IMR-90 (cell line): ENCODE data around the gene APMAP. TPM values are rescaled to one million over a fixed set of nuclear protein-coding genes. Genes with fewer than 3 reads are reported as not detected.

Experiments
- ATAC-seq: fragments of 200-7000 bp; cut with Tn5 transposase; 2 replicates; pipeline ENCODE4 v1.9.1; 2020; ENCODE audit warnings: low read depth, mild to moderate bottlenecking, moderate library complexity
- BruUV-seq: library from RNA; stranded (reverse); fragments of 400-500 nt; replicated peaks from 2 replicates; lab custom pipeline; 2021; lab: Mats Ljungman, UMichigan
- CTCF ChIA-PET: fragments of 300-600 bp; formaldehyde crosslinking; extraction: SDS; loops from one replicate; lab custom pipeline; 2021; ENCODE audit warnings: antibody characterized with exemption; lab: Yijun Ruan, JAX
- POLR2A ChIA-PET: fragments of 300-600 bp; sonication (Branson Sonifier 250); formaldehyde crosslinking; loops from one replicate; lab custom pipeline; 2022; ENCODE audit warnings: antibody characterized with exemption; ENCODE audit not compliant: unreplicated experiment; lab: Charles Lee
- DNase-seq: peaks from one replicate; pipeline ENCODE4 v3.0.0; 2013
- H2AFZ ChIP-seq: replicated peaks from 2 replicates; pipeline ENCODE3; 2013; ENCODE audit warnings: low read length, mild to moderate bottlenecking; ENCODE audit not compliant: poor library complexity
- H2AK5ac ChIP-seq: 2 replicates; pipeline ENCODE4 v1.6.1; 2013; ENCODE audit warnings: low read depth, low read length, inconsistent platforms
- H2AK9ac ChIP-seq: replicated peaks from 2 replicates; pipeline ENCODE3; 2013; ENCODE audit warnings: mild to moderate bottlenecking, low read depth, low read length, moderate library complexity; ENCODE audit not compliant: poor library complexity
- H2BK120ac ChIP-seq: 2 replicates; pipeline ENCODE4 v1.6.1; 2013; ENCODE audit warnings: low read depth, low read length, inconsistent platforms
- H2BK15ac ChIP-seq: 3 replicates; pipeline ENCODE4 v1.6.1; 2013; ENCODE audit warnings: low read depth, low read length, inconsistent platforms
- H2BK20ac ChIP-seq: 2 replicates; pipeline ENCODE4 v1.6.1; 2013; ENCODE audit warnings: low read depth, mild to moderate bottlenecking, inconsistent platforms, low read length, moderate library complexity
- H2BK5ac ChIP-seq: 2 replicates; pipeline ENCODE4 v1.6.1; 2013; ENCODE audit warnings: mild to moderate bottlenecking, low read depth, low read length, inconsistent platforms; ENCODE audit not compliant: poor library complexity, severe bottlenecking
- H3K14ac ChIP-seq: replicated peaks from 2 replicates; pipeline ENCODE4 v1.6.1; 2013; ENCODE audit warnings: low read depth, low read length, inconsistent platforms
- H3K18ac ChIP-seq: 2 replicates; pipeline ENCODE4 v1.6.1; 2013; ENCODE audit warnings: low read depth, low read length, control low read depth
- H3K23ac ChIP-seq: 2 replicates; pipeline ENCODE4 v1.6.1; 2013; ENCODE audit warnings: low read depth, low read length, inconsistent platforms
- H3K27ac ChIP-seq: 2 replicates; pipeline ENCODE4 v1.5.1; 2013; ENCODE audit warnings: mild to moderate bottlenecking, control low read depth, low read length; ENCODE audit not compliant: insufficient read depth
- H3K27me3 ChIP-seq: 2 replicates; pipeline ENCODE4 v1.6.1; 2013; ENCODE audit warnings: low read length; ENCODE audit not compliant: control insufficient read depth, insufficient read depth
- H3K36me3 ChIP-seq: 2 replicates; pipeline ENCODE4 v1.6.1; 2013; ENCODE audit warnings: low read length, mixed read lengths; ENCODE audit not compliant: control insufficient read depth, insufficient read depth
- H3K4ac ChIP-seq: 2 replicates; pipeline ENCODE4 v1.6.1; 2013; ENCODE audit warnings: low read depth, low read length, inconsistent platforms
- H3K4me1 ChIP-seq: 2 replicates; pipeline ENCODE4 v1.6.1; 2013; ENCODE audit warnings: low read length, mixed read lengths; ENCODE audit not compliant: control insufficient read depth, insufficient read depth
- H3K4me2 ChIP-seq: 2 replicates; pipeline ENCODE4 v1.6.1; 2013; ENCODE audit warnings: low read depth, mild to moderate bottlenecking, control low read depth, low read length, moderate library complexity
- H3K4me3 ChIP-seq: 2 replicates; pipeline ENCODE4 v1.5.1; 2013; ENCODE audit warnings: low read depth, mild to moderate bottlenecking, control low read depth, low read length, moderate library complexity; ENCODE audit not compliant: insufficient read depth
- H3K56ac ChIP-seq: 2 replicates; pipeline ENCODE4 v1.6.1; 2013; ENCODE audit warnings: low read length, inconsistent platforms; ENCODE audit not compliant: insufficient read depth; ENCODE audit errors: extremely low read depth
- H3K79me1 ChIP-seq, 2 experiments: 2 replicates each; pipeline ENCODE4 v1.6.1; 2013; ENCODE audit warnings: low read length in 2 of 2, inconsistent platforms in 1 of 2, low read depth in 1 of 2
- H3K9ac ChIP-seq: 2 replicates; pipeline ENCODE4 v1.6.1; 2013; ENCODE audit warnings: low read depth, low read length, control low read depth
- H3K9me1 ChIP-seq: 2 replicates; pipeline ENCODE4 v1.6.1; 2013; ENCODE audit warnings: low read length, inconsistent platforms; ENCODE audit not compliant: insufficient read depth
- H3K9me3 ChIP-seq: 2 replicates; pipeline ENCODE4 v1.6.1; 2013; ENCODE audit warnings: low read length; ENCODE audit not compliant: control insufficient read depth, insufficient read depth
- H4K20me1 ChIP-seq: 2 replicates; pipeline ENCODE4 v1.6.1; 2013; ENCODE audit warnings: low read length, inconsistent platforms; ENCODE audit not compliant: insufficient read depth
- H4K5ac ChIP-seq: 2 replicates; pipeline ENCODE4 v1.6.1; 2013; ENCODE audit warnings: mild to moderate bottlenecking, low read depth, low read length, control low read depth
- H4K8ac ChIP-seq, 2 experiments: 2 replicates each; pipeline ENCODE4 v1.6.1; 2013; ENCODE audit warnings: low read depth in 2 of 2, low read length in 2 of 2, control low read depth in 1 of 2, inconsistent platforms in 1 of 2
- H4K91ac ChIP-seq: 2 replicates; pipeline ENCODE4 v1.6.1; 2013; ENCODE audit warnings: low read depth, low read length, inconsistent platforms; ENCODE audit not compliant: insufficient read depth
- BHLHE40 ChIP-seq: fragments of 150-350 bp; IDR thresholded peaks from 2 replicates; pipeline ENCODE4 v1.6.1; 2016; ENCODE audit warnings: mild to moderate bottlenecking, low read depth, low read length
- MAFK ChIP-seq: IDR thresholded peaks from 2 replicates; pipeline ENCODE4 v1.6.1; 2012; ENCODE audit warnings: low read depth, low read length, improper control_type of control experiment
- MAZ ChIP-seq: IDR thresholded peaks from 2 replicates; pipeline ENCODE4 v1.6.1; 2012; ENCODE audit warnings: low read depth, mild to moderate bottlenecking, low read length, improper control_type of control experiment, moderate library complexity, borderline replicate concordance
- NFE2L2 ChIP-seq: fragments of 150-350 bp; IDR thresholded peaks from 2 replicates; pipeline ENCODE4 v1.6.1; 2016; ENCODE audit warnings: low read depth, mild to moderate bottlenecking, low read length
- WGBS, 2 experiments: methylation state at CpG; one replicate each; pipeline versions ENCODE4 v1.1.5 to v1.1.7; 2013; ENCODE audit warnings: missing lambda C conversion rate in 2 of 2; ENCODE audit not compliant: insufficient read length in 1 of 2; ENCODE audit errors: extremely low coverage in 2 of 2; 5-methylcytosine and 5-hydroxymethylcytosine counted together
- dilution Hi-C: fragments of 300-500 bp; cut with HindIII; formaldehyde crosslinking; loops from one replicate; pipeline ENCODE4 v1.14.3; 2018; ENCODE audit warnings: low sequenced_read_pairs; ENCODE audit not compliant: unreplicated experiment
- in situ Hi-C: fragments of 300-500 bp; cut with MboI; formaldehyde crosslinking; loops from 3 replicates; pipeline ENCODE4 v1.14.3; 2019; ENCODE audit warnings: low sequenced_read_pairs, inconsistent platforms, mixed read lengths
- intact Hi-C: fragments of 100-400 bp; cut with micrococcal nuclease; formaldehyde crosslinking; loops from 2 replicates; pipeline ENCODE4 v1.10.0; 2022
- polyA plus RNA-seq, 3 experiments: library from polyadenylated mRNA; depleted of rRNA; stranded (reverse); fragments of >200 nt; gene quantifications; 2 replicates each; pipeline ENCODE4 v1.2.3, GENCODE V29; 2012; ENCODE audit warnings: low replicate concordance in 1 of 3
- total RNA-seq: library from RNA; depleted of rRNA; stranded (reverse); fragments of >200 nt; gene quantifications from 2 replicates; pipeline ENCODE4 v1.2.3, GENCODE V29; 2012
- TF ChIP-seq, protein P1 (sequence below): conservative IDR thresholded peaks from 2 replicates; pipeline ENCODE4 v1.5.1; 2012; ENCODE audit warnings: mild to moderate bottlenecking, low read depth, low read length, improper control_type of control experiment
- TF ChIP-seq, protein P2 (sequence below): fragments of 150-350 bp; IDR thresholded peaks from 2 replicates; pipeline ENCODE4 v1.6.1; 2016; ENCODE audit warnings: low read depth, mild to moderate bottlenecking, low read length, moderate library complexity, borderline replicate concordance

APMAP gene
- total and polyA plus RNA-seq, 2 of the 4 experiments (the other 2 are of a cell fraction) = 67.2 to 88.8 TPM

DNA sequence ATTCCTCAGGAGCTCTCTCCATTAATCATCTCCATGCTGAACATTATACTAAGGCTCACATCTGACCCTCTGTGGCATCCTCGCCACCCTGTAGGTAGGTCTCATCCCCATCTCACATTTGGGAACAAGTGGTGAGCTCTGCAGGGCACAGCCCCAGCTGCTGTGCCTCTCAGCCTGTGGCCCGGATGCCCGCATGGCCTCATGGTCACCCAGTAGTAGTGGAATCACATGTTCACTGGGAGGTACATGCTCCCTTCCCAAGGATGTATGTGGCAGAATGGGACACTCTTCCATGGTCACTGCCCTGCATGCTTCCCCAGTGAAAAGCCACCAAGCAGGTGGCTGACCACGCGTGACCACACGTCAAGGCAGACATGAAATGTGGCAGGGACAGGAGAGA lies 26.3 kb upstream of the APMAP start (continued):
- TF ChIP-seq, protein P1, sequence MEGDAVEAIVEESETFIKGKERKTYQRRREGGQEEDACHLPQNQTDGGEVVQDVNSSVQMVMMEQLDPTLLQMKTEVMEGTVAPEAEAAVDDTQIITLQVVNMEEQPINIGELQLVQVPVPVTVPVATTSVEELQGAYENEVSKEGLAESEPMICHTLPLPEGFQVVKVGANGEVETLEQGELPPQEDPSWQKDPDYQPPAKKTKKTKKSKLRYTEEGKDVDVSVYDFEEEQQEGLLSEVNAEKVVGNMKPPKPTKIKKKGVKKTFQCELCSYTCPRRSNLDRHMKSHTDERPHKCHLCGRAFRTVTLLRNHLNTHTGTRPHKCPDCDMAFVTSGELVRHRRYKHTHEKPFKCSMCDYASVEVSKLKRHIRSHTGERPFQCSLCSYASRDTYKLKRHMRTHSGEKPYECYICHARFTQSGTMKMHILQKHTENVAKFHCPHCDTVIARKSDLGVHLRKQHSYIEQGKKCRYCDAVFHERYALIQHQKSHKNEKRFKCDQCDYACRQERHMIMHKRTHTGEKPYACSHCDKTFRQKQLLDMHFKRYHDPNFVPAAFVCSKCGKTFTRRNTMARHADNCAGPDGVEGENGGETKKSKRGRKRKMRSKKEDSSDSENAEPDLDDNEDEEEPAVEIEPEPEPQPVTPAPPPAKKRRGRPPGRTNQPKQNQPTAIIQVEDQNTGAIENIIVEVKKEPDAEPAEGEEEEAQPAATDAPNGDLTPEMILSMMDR = no peak
- TF ChIP-seq NFE2L2 (no peak), MAFK (no peak)

DNA sequence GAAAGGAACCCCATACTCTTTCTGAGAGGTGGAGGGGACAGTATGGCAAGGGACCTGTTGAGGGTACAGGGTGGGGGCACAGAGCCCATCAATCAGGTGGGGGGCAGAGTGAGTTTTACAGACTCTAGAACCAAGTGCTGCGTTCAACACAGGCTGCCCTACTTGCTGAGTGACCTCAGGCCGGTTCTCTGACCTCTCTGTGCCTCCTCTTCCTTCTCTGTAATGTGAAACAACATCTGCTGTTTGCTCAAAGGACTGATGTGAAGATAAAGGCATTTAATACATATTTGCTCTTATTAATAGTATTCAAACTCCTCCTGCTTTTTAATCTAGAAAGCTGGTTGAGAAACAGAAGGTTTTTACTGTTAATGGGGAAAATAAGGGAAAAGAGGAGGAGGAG lies 25.9 kb upstream of the APMAP start:
- H3K14ac ChIP-seq = no peak overlapping the region
- no CpG with 5 or more reads among the region's 2 CpGs for WGBS, 2 experiments
- no peaks in the 10 kb centered on the region for H3K9me3 ChIP-seq
- H3K9me1 ChIP-seq = 0 out of 2 replicates have a peak, but pooled peaks cover 3% of the 10 kb centered on the region
- no peak overlapping the region for H3K4me3 ChIP-seq
- H2BK120ac ChIP-seq = no peak overlapping the region
- no peak overlapping the region for H4K8ac ChIP-seq
- H2BK5ac ChIP-seq = no peak overlapping the region
- BruUV-seq = no TSS peak
- no peak overlapping the region for H3K18ac ChIP-seq
- ATAC-seq (no peak), DNase-seq (no peak)
- no peak overlapping the region for H4K5ac ChIP-seq
- dilution Hi-C loops (no loop called here), intact Hi-C loops (no loop called here), in situ Hi-C loops (no loop called here)
- peaks cover 2% of the 10 kb centered on the region; the same call in 1 of the 2 replicates for H3K4me1 ChIP-seq
- no peak overlapping the region for H2BK15ac ChIP-seq
- no peaks in the 10 kb centered on the region for H4K20me1 ChIP-seq
- TF ChIP-seq MAZ = no peak
- TF ChIP-seq, protein P2, sequence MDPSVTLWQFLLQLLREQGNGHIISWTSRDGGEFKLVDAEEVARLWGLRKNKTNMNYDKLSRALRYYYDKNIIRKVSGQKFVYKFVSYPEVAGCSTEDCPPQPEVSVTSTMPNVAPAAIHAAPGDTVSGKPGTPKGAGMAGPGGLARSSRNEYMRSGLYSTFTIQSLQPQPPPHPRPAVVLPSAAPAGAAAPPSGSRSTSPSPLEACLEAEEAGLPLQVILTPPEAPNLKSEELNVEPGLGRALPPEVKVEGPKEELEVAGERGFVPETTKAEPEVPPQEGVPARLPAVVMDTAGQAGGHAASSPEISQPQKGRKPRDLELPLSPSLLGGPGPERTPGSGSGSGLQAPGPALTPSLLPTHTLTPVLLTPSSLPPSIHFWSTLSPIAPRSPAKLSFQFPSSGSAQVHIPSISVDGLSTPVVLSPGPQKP = no peak
- no peak for TF ChIP-seq MAFK
- no peak for TF ChIP-seq BHLHE40
- no peak overlapping the region for H3K27ac ChIP-seq
- H3K23ac ChIP-seq = no peak overlapping the region
- no peak overlapping the region for H3K4ac ChIP-seq
- H3K4me2 ChIP-seq = no peak overlapping the region
- ChIA-PET CTCF (no interaction called here), POLR2A (no interaction called here)
- H2BK20ac ChIP-seq = no peak overlapping the region
- H3K9ac ChIP-seq = no peak overlapping the region
- H2AK9ac ChIP-seq = no peak overlapping the region
- H3K56ac ChIP-seq = no peak overlapping the region
- no peak overlapping the region for H2AFZ ChIP-seq
- H3K27me3 ChIP-seq = peaks cover 3% of the 10 kb centered on the region; the same call in 1 of the 2 replicates
- no peaks in the 10 kb centered on the region for H3K79me1 ChIP-seq
- H3K36me3 ChIP-seq = no peaks in the 10 kb centered on the region
- H4K91ac ChIP-seq = no peak overlapping the region
- H2AK5ac ChIP-seq = no peak overlapping the region
